NCI-H146 treated with DMSO at 0.1 percent for 48 hours (cell line): ENCODE data around the gene DEGS1.
A peak's percentile ranks its signal among the peaks of the same experiment; 100 is the strongest.
"Not testable (repeated sequence)": the region's sequence is repeated elsewhere in the genome, so short reads cannot be mapped to it uniquely, and the experiment has no call there.

Source experiments
- DNase-seq: peaks from one replicate; lab custom pipeline; 2025; ENCODE audit not compliant: unreplicated experiment; lab: John Stamatoyannopoulos, UW

The DEGS1 gene

GRCh38 chr1:224180783-224181452, 2.1 kb upstream of the DEGS1 start:
- no peak for DNase-seq

GRCh38 chr1:224181453-224181810, 1.6 kb upstream of the DEGS1 start:
- no peak for DNase-seq

- peak; percentile 73 for DNase-seq
Measured at GRCh38 chr1:224182057-224182865, 779 bp upstream of the DEGS1 start.

DNA sequence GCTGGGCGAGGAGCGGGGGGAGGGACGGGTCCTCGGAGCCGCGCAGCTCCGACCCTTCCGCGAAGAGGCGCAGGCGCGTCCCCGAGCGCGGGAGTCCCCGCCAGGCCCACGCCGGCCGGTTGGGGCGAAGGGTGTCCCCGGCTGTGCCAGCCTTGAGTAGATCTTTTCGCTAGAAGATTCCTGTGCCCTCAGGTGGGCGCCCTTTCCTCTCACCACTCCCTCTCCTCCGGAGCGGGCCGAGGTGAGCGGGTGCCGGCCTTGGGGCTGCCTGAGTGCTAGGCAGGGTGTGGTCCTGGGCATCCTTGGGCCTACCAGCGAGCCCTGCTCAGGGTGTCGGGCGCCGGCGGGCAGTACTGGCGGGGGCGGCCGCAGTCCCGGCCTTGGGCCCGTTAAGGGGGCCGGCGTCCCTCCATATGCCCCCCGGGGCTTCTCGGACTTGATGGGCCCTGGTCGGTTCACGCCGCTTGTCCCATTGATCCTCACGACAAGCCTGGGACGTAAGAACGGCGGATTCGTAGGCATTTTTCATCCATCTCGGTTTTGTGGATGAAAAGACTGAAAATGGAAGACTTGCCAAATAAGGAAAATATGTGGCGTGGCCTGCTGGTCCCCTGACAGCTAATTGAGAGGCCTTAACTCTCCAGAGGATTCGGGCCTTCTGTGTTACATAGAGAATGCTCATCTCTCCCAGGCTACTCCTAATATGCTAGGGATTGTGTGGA, 712 bp downstream of the DEGS1 start:
- peak; percentile 40 for DNase-seq

DNA sequence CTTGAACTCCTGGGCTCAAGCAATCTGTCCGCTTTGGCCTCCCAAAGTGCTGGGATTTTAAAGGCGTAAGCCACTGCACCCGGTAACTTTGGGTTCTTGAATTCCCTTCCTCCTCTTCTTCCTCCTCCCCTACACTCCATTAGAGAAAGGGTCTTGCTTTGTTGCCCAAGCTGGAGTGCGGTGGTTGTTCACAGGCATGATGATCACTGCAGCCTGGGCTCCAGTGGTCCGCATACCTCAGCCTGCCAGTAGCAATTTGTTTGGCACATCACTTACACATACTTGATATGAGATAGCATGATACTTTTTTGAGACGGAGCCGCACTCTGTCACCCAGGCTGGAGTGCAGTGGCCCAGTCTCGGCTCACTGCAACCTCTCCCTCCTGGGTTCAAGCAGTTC, 2.2 kb downstream of the DEGS1 start:
- DNase-seq = no peak

DNA sequence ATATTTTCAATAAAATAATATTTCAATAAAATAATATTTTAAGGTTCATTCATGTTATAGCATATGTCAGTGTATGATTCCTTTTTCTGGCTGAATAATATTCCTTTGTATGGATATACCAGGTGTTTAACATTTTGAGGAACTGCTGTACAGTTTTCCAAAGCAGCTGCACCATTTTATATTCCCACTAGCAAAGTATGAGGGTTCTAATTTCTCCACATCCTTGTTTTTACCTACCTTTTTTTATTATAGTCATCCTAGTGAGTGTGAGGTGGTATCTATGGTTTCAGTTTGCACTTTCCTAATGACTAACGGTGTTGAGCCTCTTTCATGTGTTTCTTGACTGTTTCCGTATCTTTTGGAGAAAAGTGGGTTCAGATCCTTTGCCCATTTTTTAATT, 5.2 kb downstream of the DEGS1 start:
- no peak for DNase-seq

DNA sequence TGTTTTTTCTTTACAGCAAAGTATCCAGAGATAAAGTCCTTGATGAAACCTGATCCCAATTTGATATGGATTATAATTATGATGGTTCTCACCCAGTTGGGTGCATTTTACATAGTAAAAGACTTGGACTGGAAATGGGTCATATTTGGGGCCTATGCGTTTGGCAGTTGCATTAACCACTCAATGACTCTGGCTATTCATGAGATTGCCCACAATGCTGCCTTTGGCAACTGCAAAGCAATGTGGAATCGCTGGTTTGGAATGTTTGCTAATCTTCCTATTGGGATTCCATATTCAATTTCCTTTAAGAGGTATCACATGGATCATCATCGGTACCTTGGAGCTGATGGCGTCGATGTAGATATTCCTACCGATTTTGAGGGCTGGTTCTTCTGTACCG, 6.5 kb downstream of the DEGS1 start:
- no peak for DNase-seq

DNA sequence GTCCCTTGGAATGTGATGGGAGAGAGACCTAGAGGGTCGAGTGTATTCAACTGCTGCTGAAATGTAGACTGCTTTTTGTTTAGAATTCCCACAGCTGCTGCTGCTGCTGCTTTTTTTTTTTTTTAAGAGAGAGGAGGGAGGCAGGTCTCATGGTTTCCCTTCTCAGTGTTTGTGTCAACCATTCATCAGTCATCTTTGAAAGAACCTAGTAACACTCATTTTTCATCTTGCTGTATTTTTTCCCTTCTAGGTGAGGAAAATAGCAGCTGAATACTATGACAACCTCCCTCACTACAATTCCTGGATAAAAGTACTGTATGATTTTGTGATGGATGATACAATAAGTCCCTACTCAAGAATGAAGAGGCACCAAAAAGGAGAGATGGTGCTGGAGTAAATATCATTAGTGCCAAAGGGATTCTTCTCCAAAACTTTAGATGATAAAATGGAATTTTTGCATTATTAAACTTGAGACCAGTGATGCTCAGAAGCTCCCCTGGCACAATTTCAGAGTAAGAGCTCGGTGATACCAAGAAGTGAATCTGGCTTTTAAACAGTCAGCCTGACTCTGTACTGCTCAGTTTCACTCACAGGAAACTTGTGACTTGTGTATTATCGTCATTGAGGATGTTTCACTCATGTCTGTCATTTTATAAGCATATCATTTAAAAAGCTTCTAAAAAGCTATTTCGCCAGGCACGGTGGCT, 9.2 kb downstream of the DEGS1 start:
- no peak for DNase-seq

GRCh38 chr1:224193319-224193966, 10.4 kb downstream of the DEGS1 start:
- DNase-seq = no peak

GRCh38 chr1:224196813-224197600, 14.0 kb downstream of the DEGS1 start:
- no peak for DNase-seq

GRCh38 chr1:224198572-224198971, 15.5 kb downstream of the DEGS1 start:
- DNase-seq = no peak

DNA sequence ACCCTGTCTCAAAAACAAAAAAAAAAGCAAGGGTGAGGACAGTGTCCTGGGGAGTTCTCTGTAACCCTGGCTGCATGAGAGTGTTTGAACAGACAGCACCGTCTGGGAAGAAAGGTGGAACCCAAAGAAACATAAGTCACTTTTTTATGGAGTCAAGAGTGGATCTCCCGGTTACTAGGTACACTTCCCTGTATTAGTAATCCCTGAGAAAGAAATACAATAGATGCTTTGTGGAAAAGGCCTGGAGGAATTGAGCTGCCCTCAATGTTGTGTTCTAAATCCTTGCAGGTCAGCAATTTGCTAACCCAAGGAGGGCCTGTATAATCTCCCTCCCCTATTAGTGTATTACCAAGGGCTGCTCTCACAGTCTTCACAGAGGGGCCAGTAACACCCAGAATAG, 16.6 kb downstream of the DEGS1 start:
- DNase-seq = no peak

DNA sequence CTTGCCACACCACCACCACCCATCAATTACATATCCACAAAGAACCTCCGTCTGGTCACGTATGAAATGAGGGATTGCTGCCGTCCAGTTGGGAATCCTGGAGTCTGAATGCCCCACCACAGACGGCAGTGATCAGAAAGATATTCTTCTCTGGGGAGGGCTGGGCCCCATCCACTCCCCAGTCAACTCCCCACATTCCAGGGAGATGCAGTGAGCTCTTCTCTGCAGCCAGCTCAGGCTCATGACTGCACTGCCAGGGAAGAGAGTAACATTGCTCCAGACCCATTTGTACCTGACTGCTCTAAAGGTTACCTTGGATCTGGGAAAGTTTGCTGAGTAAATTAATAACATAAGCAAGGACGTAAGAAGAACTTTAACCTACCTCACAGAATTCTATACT, 18.3 kb downstream of the DEGS1 start:
- no peak for DNase-seq

DNA sequence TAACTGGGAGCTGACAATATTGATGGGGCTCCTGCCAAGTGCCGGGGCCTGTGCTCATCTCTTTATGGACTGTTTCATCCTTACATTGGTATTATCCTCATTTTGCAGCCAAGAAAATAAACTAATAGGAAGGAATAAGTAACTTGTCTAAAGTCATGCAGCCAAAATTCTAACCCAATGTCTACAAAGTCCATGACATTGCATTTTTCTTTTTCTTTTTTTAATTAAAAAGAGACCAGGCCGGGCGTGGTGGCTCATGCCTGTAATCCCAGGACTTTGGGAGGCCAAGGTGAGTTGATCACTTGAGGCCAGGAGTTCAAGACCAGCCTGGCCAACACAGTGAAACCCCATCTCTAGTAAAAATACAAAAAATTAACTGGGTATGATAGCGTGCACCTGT, 18.8 kb downstream of the DEGS1 start:
- no peak for DNase-seq

DNA sequence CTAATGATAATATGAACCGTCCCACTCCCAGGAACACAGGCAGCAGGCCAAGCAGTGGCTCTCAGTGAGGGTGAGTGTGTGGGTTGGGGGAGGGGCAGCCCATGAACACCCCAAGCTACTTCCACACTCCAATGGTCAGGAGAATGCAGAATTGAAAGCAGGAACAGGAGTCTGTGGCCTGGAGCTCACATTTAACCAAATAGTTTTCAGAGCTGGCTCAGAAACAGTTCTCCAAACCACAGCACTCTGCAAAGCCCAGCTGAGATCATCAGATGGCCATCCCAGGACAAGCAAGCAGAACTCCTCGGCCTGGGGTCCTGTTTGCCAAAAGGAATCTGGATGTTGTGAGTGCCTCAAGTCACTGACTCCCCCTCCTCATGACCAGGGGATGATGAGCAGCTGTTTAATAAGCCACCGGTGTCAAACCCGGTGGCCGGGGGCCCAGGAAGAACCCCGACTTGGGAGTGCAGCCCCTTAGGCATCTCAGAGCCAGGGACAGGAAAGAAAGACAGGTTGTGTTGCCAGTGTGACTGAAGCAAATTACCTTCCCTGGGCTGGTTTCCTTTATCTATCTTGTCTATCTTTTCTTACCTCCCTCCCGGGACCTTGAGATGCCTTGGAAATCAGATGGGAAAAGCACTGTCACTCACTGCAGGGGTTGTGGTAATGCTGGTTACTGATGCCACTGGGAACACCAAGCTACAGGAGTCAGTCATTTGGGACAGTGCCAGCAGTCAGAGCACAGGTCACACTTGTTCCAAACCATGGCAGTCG, 20.4 kb downstream of the DEGS1 start:
- no peak for DNase-seq

DNA sequence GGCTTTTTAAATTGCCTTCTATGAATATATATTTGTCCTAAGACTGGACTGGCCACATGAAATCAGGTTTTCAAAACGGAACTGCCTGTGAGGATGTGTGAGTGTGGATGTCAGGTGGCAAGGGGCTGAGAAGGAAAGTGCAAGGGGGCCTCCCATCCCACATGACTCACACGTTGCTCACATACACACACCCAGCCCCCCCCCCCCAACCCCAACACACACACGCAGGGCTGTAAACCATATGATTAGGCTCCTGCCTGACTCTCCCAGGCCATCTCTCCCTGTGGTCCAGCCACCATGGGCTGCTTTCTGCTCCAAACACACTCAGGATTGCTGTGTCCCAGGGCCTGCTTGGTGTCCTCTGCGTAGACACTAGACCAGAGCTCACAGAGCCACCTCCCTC, 22.4 kb downstream of the DEGS1 start:
- DNase-seq = no peak

- not testable (repeated sequence) for DNase-seq
Measured at GRCh38 chr1:224205931-224206538, 23.0 kb downstream of the DEGS1 start.

DNA sequence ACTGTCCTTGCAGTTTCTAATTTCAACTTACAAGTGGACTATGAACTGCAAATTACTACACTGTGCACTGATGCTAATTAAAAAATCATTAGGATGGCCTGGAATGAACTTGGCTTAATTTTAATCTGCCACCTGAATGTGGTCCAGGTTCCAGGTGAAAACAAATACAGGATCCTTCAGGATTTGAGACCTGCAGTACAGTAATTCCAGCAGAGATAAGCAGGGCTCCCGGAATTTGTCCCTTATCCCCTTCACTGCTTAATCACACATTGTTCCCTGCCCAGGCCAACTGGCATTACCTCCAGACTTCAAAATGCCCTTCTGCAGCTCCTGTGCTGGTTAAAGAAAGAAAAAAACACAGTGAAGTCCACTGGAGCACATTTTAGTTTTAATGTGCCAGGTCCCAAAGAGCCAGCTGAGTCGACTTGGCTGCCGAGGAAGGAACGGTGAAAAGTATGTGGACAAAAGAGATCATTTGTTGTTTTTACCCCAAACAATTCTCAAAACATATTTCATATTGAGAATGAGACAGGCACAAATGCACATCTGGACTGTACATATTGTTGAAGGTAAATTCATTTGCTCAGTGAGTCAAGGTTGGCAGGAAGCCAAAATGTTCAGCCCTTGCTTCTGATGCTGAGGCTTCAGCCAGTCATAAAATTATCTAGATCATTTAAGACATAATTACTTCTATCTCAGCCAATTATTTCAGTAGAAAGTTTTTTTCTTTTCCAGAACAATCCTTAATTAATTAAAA, 28.3 kb downstream of the DEGS1 start:
- DNase-seq = peak; percentile 28
